K562 treated with DMSO at 1 percent for 24 hours (cell line): ENCODE measurements around the gene SNCA. TPM values are rescaled to one million over a fixed set of nuclear protein-coding genes. Genes with fewer than 3 reads are reported as not detected.

ENCODE experiments used
- total RNA-seq: library from RNA; unstranded; fragments of 300-600 nt; gene quantifications from 2 replicates; pipeline ENCODE4 v1.2.3, GENCODE V29; 2022; ENCODE audit warnings: low read depth; ENCODE audit not compliant: insufficient read depth

Gene SNCA
- 3.5 and 6.0 TPM in 2 replicates for total RNA-seq

DNA sequence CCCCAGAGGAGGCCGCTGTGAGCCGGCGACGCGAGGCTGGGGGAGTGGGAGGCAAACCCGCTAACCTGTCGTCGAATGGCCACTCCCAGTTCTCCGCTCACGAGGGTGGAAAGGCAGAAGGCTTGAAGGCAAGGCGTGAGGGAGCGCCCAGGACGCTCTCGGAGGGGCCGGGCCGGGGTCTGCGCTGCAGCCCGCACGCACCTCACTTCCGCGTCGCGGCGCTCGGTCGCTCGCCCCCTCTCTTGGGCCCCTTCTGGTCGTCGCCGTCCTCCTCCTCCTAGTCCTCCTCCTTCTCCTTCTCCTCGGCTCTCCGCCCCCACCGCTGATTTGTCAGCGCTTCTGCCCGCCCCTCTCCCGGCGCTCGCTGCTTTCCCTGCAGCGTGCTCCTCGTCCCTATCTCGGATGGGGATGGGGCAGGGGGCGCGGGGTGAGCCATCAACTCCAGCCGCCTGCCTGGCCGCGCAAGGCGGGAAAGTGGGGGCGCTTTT lies at the start of gene SNCA:
Gene SNCA (minus strand): TSS at position 265 of the 488 bp plus-strand sequence. CDS start 1,494 bp downstream, outside the sequence.

Other genes with a start within 250 kb of the SNCA start
- gene MMRN1, start 57.7 kb upstream of the SNCA start, total RNA-seq: not detected in 2 replicates